CD4-positive, alpha-beta T cell (primary cell): Measurements from ENCODE around the gene INSIG1. TPM values are rescaled to one million over a fixed set of nuclear protein-coding genes. Genes with fewer than 3 reads are reported as not detected.

Experiments
- ATAC-seq: fragments of 200-7000 bp; cut with Tn5 transposase; one replicate; pipeline ENCODE4 v1.10.0; 2022; ENCODE audit warnings: mild to moderate bottlenecking; ENCODE audit not compliant: poor library complexity
- CTCF ChIA-PET: fragments of 350-600 bp; sonication (Branson Sonifier 250); formaldehyde crosslinking; loops from one replicate; lab custom pipeline; 2021; ENCODE audit warnings: antibody characterized with exemption, inconsistent platforms; lab: Charles Lee
- POLR2A ChIA-PET: fragments of 350-600 bp; sonication (Branson Sonifier 250); formaldehyde crosslinking; loops from one replicate; lab custom pipeline; 2021; ENCODE audit warnings: antibody characterized with exemption, inconsistent platforms; lab: Charles Lee
- DNase-seq, 14 experiments: peaks; one replicate each; pipeline ENCODE4 v3.0.0-alpha.2; 2013 to 2020; ENCODE audit warnings: mixed read lengths in 2 of 14
- H3K27ac ChIP-seq, 2 donors: one replicate each; pipeline versions ENCODE4 v1.5.1 to v1.7.0; 2013; ENCODE audit warnings: low read length in 2 of 2, low read depth in 1 of 2, mild to moderate bottlenecking in 1 of 2
- H3K27me3 ChIP-seq, 2 experiments: 1 replicate in 1 of 2; 2 replicates in 1 of 2; pipeline versions ENCODE4 v1.6.1 to v1.7.0; 2013; ENCODE audit warnings: low read length in 2 of 2, control low read depth in 1 of 2, mild to moderate bottlenecking in 1 of 2, moderate library complexity in 1 of 2; ENCODE audit not compliant: insufficient read depth in 2 of 2, control insufficient read depth in 1 of 2
- H3K36me3 ChIP-seq: one replicate; pipeline ENCODE4 v1.6.1; 2013; ENCODE audit warnings: low read length, control low read depth; ENCODE audit not compliant: insufficient read depth
- H3K4me1 ChIP-seq: one replicate; pipeline ENCODE4 v1.6.1; 2013; ENCODE audit warnings: low read length, control low read depth; ENCODE audit not compliant: insufficient read depth
- H3K4me3 ChIP-seq: one replicate; pipeline ENCODE4 v1.5.1; 2013; ENCODE audit warnings: mild to moderate bottlenecking, low read length, moderate library complexity
- H3K9me3 ChIP-seq, 2 experiments: 1 replicate in 1 of 2; 2 replicates in 1 of 2; pipeline versions ENCODE4 v1.6.1 to v1.7.0; 2013; ENCODE audit warnings: low read length in 2 of 2, mild to moderate bottlenecking in 2 of 2, control low read depth in 1 of 2, moderate library complexity in 1 of 2; ENCODE audit not compliant: control insufficient read depth in 1 of 2, insufficient read depth in 1 of 2
- H3K27ac Mint-ChIP-seq: one replicate; pipeline ENCODE4 v1.8.0; 2020; ENCODE audit warnings: mixed read lengths
- H3K27me3 Mint-ChIP-seq: one replicate; pipeline ENCODE4 v1.8.0; 2021; ENCODE audit warnings: mixed read lengths
- H3K36me3 Mint-ChIP-seq: one replicate; pipeline ENCODE4 v1.8.0; 2021; ENCODE audit warnings: low read depth, mixed read lengths
- H3K4me1 Mint-ChIP-seq: one replicate; pipeline ENCODE4 v1.8.0; 2021; ENCODE audit warnings: low read depth, mixed read lengths
- H3K4me3 Mint-ChIP-seq: one replicate; pipeline ENCODE4 v1.8.0; 2020; ENCODE audit warnings: mild to moderate bottlenecking, mixed read lengths
- H3K9me3 Mint-ChIP-seq: one replicate; pipeline ENCODE4 v1.8.0; 2020; ENCODE audit warnings: mixed read lengths
- CTCF ChIP-seq: fragments of 200-600 bp; IDR thresholded peaks from one replicate; pipeline ENCODE4 v1.8.0; 2022; ENCODE audit warnings: antibody characterized with exemption, mild to moderate bottlenecking
- intact Hi-C, 2 experiments: fragments of 100-400 bp; cut with DNase I in 1 of 2; cut with micrococcal nuclease in 1 of 2; formaldehyde crosslinking; loops; one replicate each; pipeline versions ENCODE4 v1.15.1 to v1.9.0; 2023 to 2025; cut with DNase I, micrococcal nuclease
- total RNA-seq, 174 experiments: library from RNA in 2 of 174; stranded (reverse) in 2 of 174; gene quantifications; one replicate each; pipeline ENCODE4 v1.2.3 and lab custom pipeline; 2021 to 2026

INSIG1 gene
- total RNA-seq, 2 experiments from 2014 or later, result 58.1 to 60.9 TPM

- H3K4me3 Mint-ChIP-seq, result no peak overlapping the region
- no peaks in the 10 kb centered on the region for H3K4me1 Mint-ChIP-seq
- no peak for DNase-seq
- no peaks in the 10 kb centered on the region for H3K36me3 ChIP-seq
- no peak for ATAC-seq
- H3K27me3 ChIP-seq, result no peaks in the 10 kb centered on the region
- H3K4me3 ChIP-seq, result no peak overlapping the region
- no peaks in the 10 kb centered on the region for H3K4me1 ChIP-seq
- TF ChIP-seq CTCF, result no peak
- intact Hi-C loops, result no loop called here
- POLR2A ChIA-PET, result no interaction called here
- peaks cover 0 to 4% of the 10 kb centered on the region in 2 experiments for H3K9me3 ChIP-seq
- H3K27ac Mint-ChIP-seq, result no peak overlapping the region
- no peaks in the 10 kb centered on the region for H3K9me3 Mint-ChIP-seq
- H3K36me3 Mint-ChIP-seq, result no peaks in the 10 kb centered on the region
- H3K27ac ChIP-seq, result no peak overlapping the region
- CTCF ChIA-PET, result no interaction called here
- peaks cover 5% of the 10 kb centered on the region for H3K27me3 Mint-ChIP-seq
Measured at GRCh38 chr7:155316427-155317113, 18.9 kb downstream of the INSIG1 start.

DNA sequence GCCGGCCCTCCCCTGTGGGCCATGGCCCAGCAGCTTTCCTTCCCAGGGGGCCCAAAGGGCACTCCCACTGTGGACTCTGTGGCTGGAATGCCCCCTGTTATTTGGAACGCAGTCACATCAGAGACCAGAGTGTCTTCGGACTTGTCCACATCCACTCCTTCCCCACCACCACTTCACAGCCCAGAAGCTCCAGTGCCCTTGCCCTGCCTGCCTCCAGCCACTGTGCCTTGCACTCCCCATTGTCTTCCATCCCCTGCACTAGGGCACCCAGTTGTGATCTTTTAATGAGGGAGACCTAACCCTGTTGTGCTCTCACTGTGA lies 19.4 kb downstream of the INSIG1 start:
- Histone ChIP-seq H3K36me3 (no peaks in the 10 kb centered on the region), H3K4me1 (no peaks in the 10 kb centered on the region), H3K27me3 (no peaks in the 10 kb centered on the region), H3K4me3 (no peak overlapping the region), H3K27ac (no peak overlapping the region), H3K9me3 (peaks cover 0 to 6% of the 10 kb centered on the region in 2 experiments)
- H3K36me3 Mint-ChIP-seq, result no peaks in the 10 kb centered on the region
- H3K27me3 Mint-ChIP-seq, result peaks cover 5% of the 10 kb centered on the region
- DNase-seq, result no peak
- no peak for TF ChIP-seq CTCF
- H3K27ac Mint-ChIP-seq, result no peak overlapping the region
- H3K4me1 Mint-ChIP-seq, result no peaks in the 10 kb centered on the region
- no peaks in the 10 kb centered on the region for H3K9me3 Mint-ChIP-seq
- intact Hi-C loops, result no loop called here
- ChIA-PET CTCF (no interaction called here), POLR2A (no interaction called here)
- no peak overlapping the region for H3K4me3 Mint-ChIP-seq
- no peak for ATAC-seq

- Histone ChIP-seq H3K4me3 (no peak overlapping the region), H3K27me3 (peaks cover 0 to 3% of the 10 kb centered on the region in 2 experiments), H3K36me3 (no peaks in the 10 kb centered on the region), H3K9me3 (peaks cover 0 to 11% of the 10 kb centered on the region in 2 experiments), H3K4me1 (no peaks in the 10 kb centered on the region), H3K27ac (no peak overlapping the region)
- no peak for ATAC-seq
- no peaks in the 10 kb centered on the region for H3K36me3 Mint-ChIP-seq
- no peak overlapping the region for H3K4me3 Mint-ChIP-seq
- H3K27me3 Mint-ChIP-seq, result peaks cover 5% of the 10 kb centered on the region
- ChIA-PET POLR2A (no interaction called here), CTCF (no interaction called here)
- H3K27ac Mint-ChIP-seq, result no peak overlapping the region
- DNase-seq, result no peak
- H3K9me3 Mint-ChIP-seq, result peaks cover under 1% of the 10 kb centered on the region
- TF ChIP-seq CTCF, result no peak
- H3K4me1 Mint-ChIP-seq, result no peaks in the 10 kb centered on the region
- intact Hi-C loops, result no loop called here
Measured at GRCh38 chr7:155318245-155318644, 20.6 kb downstream of the INSIG1 start.
